ENCODE measurements around the gene HK1. TPM values are rescaled to one million over a fixed set of nuclear protein-coding genes. Genes with fewer than 3 reads are reported as not detected.
"Not testable (repeated sequence)": the region's sequence is repeated elsewhere in the genome, so short reads cannot be mapped to it uniquely, and the experiment has no call there.

The HK1 gene
- total and polyA plus RNA-seq, 7 experiments from 2014 or later, result 60.1 to 144 (median 83.8) TPM

DNA sequence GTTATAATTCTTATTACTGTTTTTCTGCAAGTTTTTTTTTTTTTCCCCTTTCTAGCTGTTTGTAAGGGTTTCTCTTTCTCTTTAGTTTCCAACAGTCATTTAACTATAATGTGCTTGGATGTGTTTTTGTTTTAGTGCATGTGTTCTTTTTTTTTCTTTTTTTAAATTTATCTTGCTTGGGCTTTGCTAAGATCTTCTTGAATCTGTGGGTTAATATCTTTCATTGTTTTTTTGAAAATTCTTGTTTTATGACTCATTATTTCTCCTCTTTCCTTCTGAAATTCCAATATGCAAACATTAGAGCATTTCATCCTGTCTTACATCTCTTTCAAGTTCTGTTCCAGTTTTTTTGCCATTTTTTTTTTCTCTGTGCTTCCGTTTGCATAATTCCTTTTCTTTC is 5.7 kb upstream of the HK1 start:
- H3K27ac ChIP-seq (ENCODE audit: low read depth, low read length), result no peak overlapping the region
- H3K4me3 Mint-ChIP-seq, result no peak overlapping the region
- no peaks in the 10 kb centered on the region for H3K4me1 ChIP-seq (ENCODE audit: control insufficient read depth in 2 of 2, insufficient read depth in 2 of 2, low read length in 2 of 2)
- H3K9me3 ChIP-seq (ENCODE audit: control insufficient read depth in 2 of 3, low read length in 3 of 3), result no peaks in the 10 kb centered on the region
- H3K27ac Mint-ChIP-seq, result no peak overlapping the region
- no peaks in the 10 kb centered on the region for H3K36me3 Mint-ChIP-seq
- ChIA-PET POLR2A (interaction anchor here (0.6 kb wide), 1 partner anchor 40 kb away, joined by 3 read pairs; no protein-coding TSS in a partner anchor), CTCF (no interaction called here)
- peaks cover 0 to 12% (median 0%) of the 10 kb centered on the region in 5 donors for H3K27me3 Mint-ChIP-seq
- no peak for DNase-seq
- H3K4me1 Mint-ChIP-seq, result peaks cover 0 to 10% (median 5%) of the 10 kb centered on the region in 7 donors
- no peaks in the 10 kb centered on the region for H3K9me3 Mint-ChIP-seq
- H3K36me3 ChIP-seq (ENCODE audit: control insufficient read depth in 2 of 3, insufficient read depth in 3 of 3, low read length in 3 of 3), result no peaks in the 10 kb centered on the region
- no peak for ATAC-seq
- no peaks in the 10 kb centered on the region for H3K27me3 ChIP-seq (ENCODE audit: control insufficient read depth in 2 of 2, insufficient read depth in 2 of 2, low read length in 2 of 2)
- intact Hi-C loops (cut with micrococcal nuclease), result no loop called here
- no peak overlapping the region for H3K4me3 ChIP-seq (ENCODE audit: low read length)

DNA sequence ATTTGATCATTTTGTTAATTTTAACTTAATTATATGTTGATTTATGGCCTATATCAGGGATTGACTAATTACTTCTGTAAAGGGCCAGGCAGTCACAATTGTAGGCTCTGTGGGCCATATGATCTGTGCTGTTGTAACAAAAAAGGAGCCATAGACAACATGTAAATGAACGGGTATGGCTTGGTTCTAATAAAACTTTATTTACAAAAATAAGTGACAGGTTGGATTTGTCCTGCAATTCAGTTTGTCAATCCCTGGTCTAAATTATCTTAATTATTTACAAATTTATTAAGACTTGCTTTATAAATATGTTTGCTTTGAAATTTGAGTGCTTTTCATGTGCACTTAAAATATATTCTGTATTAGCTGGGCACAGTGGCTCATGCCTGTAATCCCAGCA is 2.9 kb upstream of the HK1 start:
- Mint-ChIP-seq H3K9me3 (no peaks in the 10 kb centered on the region), H3K4me1 (peaks cover 0 to 10% (median 5%) of the 10 kb centered on the region in 7 donors), H3K27ac (no peak overlapping the region), H3K4me3 (no peak overlapping the region), H3K36me3 (no peaks in the 10 kb centered on the region), H3K27me3 (peaks cover 0 to 3% (median 0%) of the 10 kb centered on the region in 5 donors)
- ChIA-PET CTCF (no interaction called here), POLR2A (no interaction called here)
- intact Hi-C loops (cut with micrococcal nuclease), result no loop called here
- H3K27ac ChIP-seq (ENCODE audit: low read depth, low read length), result no peak overlapping the region
- ATAC-seq (no peak), DNase-seq (no peak)
- no peaks in the 10 kb centered on the region for H3K27me3 ChIP-seq (ENCODE audit: control insufficient read depth in 2 of 2, insufficient read depth in 2 of 2, low read length in 2 of 2)
- H3K4me3 ChIP-seq (ENCODE audit: low read length), result no peak overlapping the region
- no peaks in the 10 kb centered on the region for H3K4me1 ChIP-seq (ENCODE audit: control insufficient read depth in 2 of 2, insufficient read depth in 2 of 2, low read length in 2 of 2)
- no peaks in the 10 kb centered on the region for H3K9me3 ChIP-seq (ENCODE audit: control insufficient read depth in 2 of 3, low read length in 3 of 3)
- H3K36me3 ChIP-seq (ENCODE audit: control insufficient read depth in 2 of 3, insufficient read depth in 3 of 3, low read length in 3 of 3), result no peaks in the 10 kb centered on the region

DNA sequence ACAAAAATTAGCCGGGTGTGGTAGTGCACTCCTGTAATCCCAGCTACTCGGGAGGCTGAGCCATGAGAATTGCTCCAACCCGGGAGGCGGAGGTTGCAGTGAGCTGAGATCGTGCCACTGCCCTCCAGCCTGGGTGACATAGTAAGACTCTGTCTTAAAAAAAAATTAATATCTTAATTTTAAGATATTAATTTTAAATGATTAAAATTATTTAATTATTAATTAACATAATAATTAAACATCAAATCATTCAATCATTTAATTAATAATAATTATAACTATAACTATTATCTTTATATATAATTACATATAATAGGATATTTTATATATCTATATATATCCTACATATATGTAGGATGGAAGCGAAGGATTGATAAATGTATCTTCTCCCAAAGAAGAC is 1.8 kb upstream of the HK1 start:
- H3K27ac Mint-ChIP-seq, result no peak overlapping the region
- H3K27me3 Mint-ChIP-seq, result peaks cover 0 to 6% (median 0%) of the 10 kb centered on the region in 5 donors
- H3K36me3 Mint-ChIP-seq, result no peaks in the 10 kb centered on the region
- H3K4me1 ChIP-seq (ENCODE audit: control insufficient read depth in 2 of 2, insufficient read depth in 2 of 2, low read length in 2 of 2), result no peaks in the 10 kb centered on the region
- no peak overlapping the region for H3K4me3 Mint-ChIP-seq
- no peak overlapping the region for H3K4me3 ChIP-seq (ENCODE audit: low read length)
- H3K9me3 Mint-ChIP-seq, result no peaks in the 10 kb centered on the region
- no peaks in the 10 kb centered on the region for H3K9me3 ChIP-seq (ENCODE audit: control insufficient read depth in 2 of 3, low read length in 3 of 3)
- no peak overlapping the region for H3K27ac ChIP-seq (ENCODE audit: low read depth, low read length)
- CTCF ChIA-PET, result no interaction called here
- POLR2A ChIA-PET, result no interaction called here
- no peak for ATAC-seq
- H3K4me1 Mint-ChIP-seq, result peaks cover 0 to 5% (median 0%) of the 10 kb centered on the region in 7 donors
- DNase-seq, result no peak
- intact Hi-C loops (cut with micrococcal nuclease), result no loop called here
- no peaks in the 10 kb centered on the region for H3K36me3 ChIP-seq (ENCODE audit: control insufficient read depth in 2 of 3, insufficient read depth in 3 of 3, low read length in 3 of 3)
- peaks cover 0 to 3% of the 10 kb centered on the region in 2 donors for H3K27me3 ChIP-seq (ENCODE audit: control insufficient read depth in 2 of 2, insufficient read depth in 2 of 2, low read length in 2 of 2)

DNA sequence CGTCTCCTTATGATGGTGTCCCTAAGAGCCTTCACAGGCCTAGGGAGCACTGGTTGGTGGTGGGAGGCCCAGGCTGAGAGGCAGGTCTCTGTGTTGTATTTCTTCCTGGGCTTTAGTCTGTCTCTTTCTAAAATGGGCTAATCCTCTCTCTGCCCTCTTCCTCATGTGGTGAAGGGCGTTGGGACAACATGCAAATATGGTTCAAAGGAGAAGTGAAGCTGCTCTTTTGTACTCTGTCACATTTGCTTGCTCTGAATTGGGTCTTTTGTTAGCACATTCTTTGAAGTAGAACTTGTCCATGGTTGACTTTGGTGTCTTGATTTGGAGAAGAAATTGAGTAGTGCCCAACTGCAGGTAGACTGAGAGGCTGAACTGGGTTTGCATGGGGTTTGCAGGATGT is 814 bp downstream of the HK1 start:
- H3K4me1 ChIP-seq (ENCODE audit: control insufficient read depth in 2 of 2, insufficient read depth in 2 of 2, low read length in 2 of 2), result no peaks in the 10 kb centered on the region
- ChIA-PET CTCF (interaction anchor here (0.7 kb wide), 1 partner anchor 57 kb away, joined by 4 read pairs; no protein-coding TSS in a partner anchor), POLR2A (interaction anchor here (1.0 kb wide), 1 partner anchor 12 kb away, joined by 4 read pairs; no protein-coding TSS in a partner anchor)
- no peaks in the 10 kb centered on the region for H3K36me3 ChIP-seq (ENCODE audit: control insufficient read depth in 2 of 3, insufficient read depth in 3 of 3, low read length in 3 of 3)
- Mint-ChIP-seq H3K36me3 (peaks cover 0 to 5% (median 0%) of the 10 kb centered on the region in 5 donors), H3K27ac (no peak overlapping the region), H3K9me3 (no peaks in the 10 kb centered on the region), H3K27me3 (peaks cover 0 to 9% (median 0%) of the 10 kb centered on the region in 5 donors), H3K4me3 (no peak overlapping the region), H3K4me1 (no peaks in the 10 kb centered on the region)
- H3K4me3 ChIP-seq (ENCODE audit: low read length), result no peak overlapping the region
- ATAC-seq (peak; percentile 51), DNase-seq (no peak)
- intact Hi-C loops (cut with micrococcal nuclease), result no loop called here
- H3K9me3 ChIP-seq (ENCODE audit: control insufficient read depth in 2 of 3, low read length in 3 of 3), result no peaks in the 10 kb centered on the region
- peaks cover 0 to 4% of the 10 kb centered on the region in 2 donors for H3K27me3 ChIP-seq (ENCODE audit: control insufficient read depth in 2 of 2, insufficient read depth in 2 of 2, low read length in 2 of 2)
- no peak overlapping the region for H3K27ac ChIP-seq (ENCODE audit: low read depth, low read length)

DNA sequence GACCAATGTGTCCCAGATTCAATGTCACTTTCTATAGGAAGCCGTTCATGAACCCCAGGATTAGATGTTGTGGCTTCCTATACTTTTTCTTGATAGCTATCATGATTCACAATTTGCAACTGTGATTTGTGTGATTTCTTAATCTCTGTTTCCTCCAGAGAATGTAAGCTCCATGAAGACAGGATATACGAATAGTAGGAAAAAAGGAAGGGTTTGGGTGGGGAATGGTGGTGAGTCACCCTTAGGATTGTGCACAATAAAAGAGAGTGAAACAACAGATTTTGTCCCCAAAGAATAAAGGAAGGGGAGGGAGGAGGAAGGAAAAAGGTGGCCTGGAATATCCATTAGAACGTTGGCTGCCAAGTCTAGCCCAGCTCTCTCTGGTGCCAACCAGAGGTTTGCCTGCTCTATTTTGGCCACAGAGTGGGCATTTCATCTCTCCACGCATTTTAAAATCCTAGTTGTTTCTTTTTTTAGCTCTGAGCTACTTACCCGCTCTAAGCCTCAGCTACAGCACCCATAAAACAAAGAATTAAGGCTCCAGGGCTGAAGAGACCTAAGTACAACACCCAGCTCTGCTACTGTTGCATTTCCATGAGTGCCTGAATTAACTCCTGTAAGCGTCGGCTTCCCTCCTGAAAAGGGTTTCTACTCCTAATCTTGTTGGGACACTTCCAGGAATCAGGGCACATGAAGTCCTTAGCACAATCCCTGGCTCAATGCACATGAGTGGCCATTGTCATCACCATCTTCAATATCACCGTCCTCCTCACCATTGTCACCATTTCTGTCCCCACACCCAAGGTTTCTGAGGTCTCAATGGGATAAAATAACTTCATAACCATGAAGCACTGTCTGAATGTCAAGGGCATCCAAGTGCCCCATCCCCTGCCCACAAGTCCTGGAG is 3.5 kb downstream of the HK1 start:
- ChIA-PET CTCF (interaction anchor here (0.7 kb wide), 1 partner anchor 30 kb away, joined by 3 read pairs; no protein-coding TSS in a partner anchor), POLR2A (no interaction called here)
- H3K27me3 Mint-ChIP-seq, result peaks cover 0 to 13% (median 0%) of the 10 kb centered on the region in 5 donors
- DNase-seq (no peak), ATAC-seq (no peak)
- Histone ChIP-seq H3K36me3 (ENCODE audit: control insufficient read depth in 2 of 3, insufficient read depth in 3 of 3, low read length in 3 of 3) (no peaks in the 10 kb centered on the region), H3K9me3 (ENCODE audit: control insufficient read depth in 2 of 3, low read length in 3 of 3) (no peaks in the 10 kb centered on the region), H3K4me3 (ENCODE audit: low read length) (no peak overlapping the region), H3K27me3 (ENCODE audit: control insufficient read depth in 2 of 2, insufficient read depth in 2 of 2, low read length in 2 of 2) (peaks cover 0 to 4% of the 10 kb centered on the region in 2 donors), H3K4me1 (ENCODE audit: control insufficient read depth in 2 of 2, insufficient read depth in 2 of 2, low read length in 2 of 2) (no peaks in the 10 kb centered on the region), H3K27ac (ENCODE audit: low read depth, low read length) (no peak overlapping the region)
- H3K36me3 Mint-ChIP-seq, result peaks cover 0 to 5% (median 0%) of the 10 kb centered on the region in 5 donors
- H3K27ac Mint-ChIP-seq, result no peak overlapping the region
- no peaks in the 10 kb centered on the region for H3K9me3 Mint-ChIP-seq
- no peak overlapping the region for H3K4me3 Mint-ChIP-seq
- intact Hi-C loops (cut with micrococcal nuclease), result no loop called here
- H3K4me1 Mint-ChIP-seq, result no peaks in the 10 kb centered on the region

DNA sequence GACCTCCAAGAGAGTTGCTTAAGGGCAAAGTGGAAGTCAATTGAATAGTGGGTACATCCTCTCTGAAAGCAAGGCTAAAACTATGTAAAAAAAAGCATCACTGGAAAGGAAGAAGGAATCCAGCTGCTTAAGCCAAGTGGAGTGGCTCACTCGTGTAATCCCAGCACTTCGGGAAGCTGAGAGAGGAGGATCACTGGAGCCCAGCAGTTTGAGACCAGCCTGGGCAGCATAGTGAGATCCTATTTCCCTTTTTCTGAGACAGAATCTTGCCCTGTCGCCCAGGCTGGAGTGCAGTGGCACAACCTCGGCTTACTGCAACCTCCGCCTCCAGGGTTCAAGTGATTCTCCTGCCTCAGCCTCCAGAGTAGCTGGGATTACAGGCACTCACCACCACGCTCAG is 6.1 kb downstream of the HK1 start:
- CTCF ChIA-PET, result interaction anchor here (0.6 kb wide), 1 partner anchor 47 kb away, joined by 3 read pairs; no protein-coding TSS in a partner anchor
- H3K27ac Mint-ChIP-seq; ATAC-seq; H3K9me3 ChIP-seq (ENCODE audit: control insufficient read depth in 2 of 3, low read length in 3 of 3); POLR2A ChIA-PET; H3K4me3 ChIP-seq (ENCODE audit: low read length); H3K36me3 ChIP-seq (ENCODE audit: control insufficient read depth in 2 of 3, insufficient read depth in 3 of 3, low read length in 3 of 3); H3K4me1 Mint-ChIP-seq; H3K4me3 Mint-ChIP-seq; H3K27me3 ChIP-seq (ENCODE audit: control insufficient read depth in 2 of 2, insufficient read depth in 2 of 2, low read length in 2 of 2); H3K9me3 Mint-ChIP-seq; H3K36me3 Mint-ChIP-seq; H3K27ac ChIP-seq (ENCODE audit: low read depth, low read length); H3K4me1 ChIP-seq (ENCODE audit: control insufficient read depth in 2 of 2, insufficient read depth in 2 of 2, low read length in 2 of 2); DNase-seq; intact Hi-C loops (cut with micrococcal nuclease): not testable (repeated sequence)
- H3K27me3 Mint-ChIP-seq, result peaks cover 0 to 27% (median 0%) of the 10 kb centered on the region in 5 donors

Data from naive thymus-derived CD4-positive, alpha-beta T cell (primary cell).